NCI-H2081 (cell line): ENCODE measurements around the gene MOCS3.
"Not testable (repeated sequence)": the region's sequence is repeated elsewhere in the genome, so short reads cannot be mapped to it uniquely, and the experiment has no call there.

Experiments
- DNase-seq, 2 experiments: peaks; one replicate each; lab custom pipeline; 2025; lab: John Stamatoyannopoulos, UW

Gene MOCS3

GRCh38 chr20:50932016-50932485 is 26.6 kb upstream of the MOCS3 start:
- no peak for DNase-seq

- DNase-seq = no peak
Measured at GRCh38 chr20:50932691-50933280, 25.8 kb upstream of the MOCS3 start.

GRCh38 chr20:50933589-50933988 is 25.0 kb upstream of the MOCS3 start:
- DNase-seq = no peak

GRCh38 chr20:50943069-50943468 is 15.5 kb upstream of the MOCS3 start:
- DNase-seq = no peak

GRCh38 chr20:50948132-50948785 is 10.4 kb upstream of the MOCS3 start:
- DNase-seq = no peak

GRCh38 chr20:50953196-50953595 is 5.4 kb upstream of the MOCS3 start:
- no peak for DNase-seq

GRCh38 chr20:50953821-50954220 is 4.8 kb upstream of the MOCS3 start:
- no peak for DNase-seq

GRCh38 chr20:50957276-50957675 is 1.3 kb upstream of the MOCS3 start:
- DNase-seq = no peak

- peak; percentile 89 to 93 for DNase-seq
Measured at GRCh38 chr20:50957798-50958614, 612 bp upstream of the MOCS3 start, which contains the start of gene DPM1. DPM1 (minus strand) TSS chr20:50958532; CDS start chr20:50958523, 9 bp downstream.

GRCh38 chr20:50959543-50960126 is 1.0 kb downstream of the MOCS3 start:
- no peak for DNase-seq

GRCh38 chr20:50967586-50967985 is 9.0 kb downstream of the MOCS3 start:
- no peak for DNase-seq

- DNase-seq = no peak
Measured at GRCh38 chr20:50968289-50968688, 9.7 kb downstream of the MOCS3 start.

GRCh38 chr20:50969435-50969834 is 10.8 kb downstream of the MOCS3 start:
- no peak for DNase-seq

- no peak for DNase-seq
Measured at GRCh38 chr20:50969912-50970311, 11.3 kb downstream of the MOCS3 start.

- no peak for DNase-seq
Measured at GRCh38 chr20:50975701-50976330, 17.2 kb downstream of the MOCS3 start.

- no peak for DNase-seq
Measured at GRCh38 chr20:50977066-50978021, 18.7 kb downstream of the MOCS3 start.

GRCh38 chr20:50978533-50978932 is 19.9 kb downstream of the MOCS3 start:
- not testable (repeated sequence) for DNase-seq

- DNase-seq = no peak
Measured at GRCh38 chr20:50980071-50980681, 21.6 kb downstream of the MOCS3 start.

- DNase-seq = peak; percentile 46 to 60
Measured at GRCh38 chr20:50980851-50981713, 22.5 kb downstream of the MOCS3 start.

GRCh38 chr20:50981714-50982048 is 23.1 kb downstream of the MOCS3 start:
- DNase-seq = no peak
